AG10803 (cell line): ENCODE measurements around the gene GOLGA6D.
A peak's percentile ranks its signal among the peaks of the same experiment; 100 is the strongest.
"Not testable (repeated sequence)": the region's sequence is repeated elsewhere in the genome, so short reads cannot be mapped to it uniquely, and the experiment has no call there.

Source experiments
- DNase-seq: peaks from one replicate; pipeline ENCODE4 v3.0.0; 2010; ENCODE audit warnings: low read depth
- H3K4me3 ChIP-seq: 2 replicates; pipeline ENCODE4 v1.5.1; 2011; ENCODE audit warnings: mild to moderate bottlenecking, low read length, control low read depth
- CTCF ChIP-seq: conservative IDR thresholded peaks from 2 replicates; pipeline ENCODE4 v1.5.1; 2011; ENCODE audit warnings: mild to moderate bottlenecking, low read length, control low read depth, inconsistent platforms

GOLGA6D gene

DNA sequence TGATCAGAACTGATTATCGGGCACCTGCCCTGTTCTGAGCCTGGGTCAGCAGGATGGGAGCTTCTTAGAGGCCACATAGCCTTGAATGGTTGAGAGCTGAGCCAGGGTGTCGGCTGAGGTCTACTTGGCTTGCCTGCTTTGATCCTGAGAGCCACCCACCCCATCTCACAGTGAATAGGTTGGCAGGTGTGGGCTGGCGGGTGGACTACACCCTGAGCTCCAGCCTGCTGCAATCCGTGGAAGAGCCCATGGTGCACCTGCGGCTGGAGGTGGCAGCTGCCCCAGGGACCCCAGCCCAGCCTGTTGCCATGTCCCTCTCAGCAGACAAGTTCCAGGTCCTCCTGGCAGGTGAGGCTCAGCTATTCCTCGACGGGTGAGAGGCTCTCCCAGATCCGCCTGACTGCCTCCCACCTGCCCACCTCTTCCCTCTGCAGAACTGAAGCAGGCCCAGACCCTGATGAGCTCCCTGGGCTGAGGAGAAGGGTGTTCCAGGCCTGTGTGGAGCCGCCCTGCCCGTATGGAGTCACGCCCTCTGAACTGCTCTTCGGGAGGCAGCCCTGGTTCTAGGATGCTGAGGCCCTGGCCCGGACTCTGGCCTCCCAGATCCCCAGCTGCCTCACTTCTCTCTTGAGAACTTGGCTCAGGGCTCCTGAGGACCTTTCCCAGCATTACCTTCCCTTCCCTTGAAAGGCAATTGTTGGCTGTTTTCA, 57.1 kb downstream of the GOLGA6D start:
- no peak for TF ChIP-seq CTCF
- DNase-seq = no peak
- H3K4me3 ChIP-seq = no peak overlapping the region

DNA sequence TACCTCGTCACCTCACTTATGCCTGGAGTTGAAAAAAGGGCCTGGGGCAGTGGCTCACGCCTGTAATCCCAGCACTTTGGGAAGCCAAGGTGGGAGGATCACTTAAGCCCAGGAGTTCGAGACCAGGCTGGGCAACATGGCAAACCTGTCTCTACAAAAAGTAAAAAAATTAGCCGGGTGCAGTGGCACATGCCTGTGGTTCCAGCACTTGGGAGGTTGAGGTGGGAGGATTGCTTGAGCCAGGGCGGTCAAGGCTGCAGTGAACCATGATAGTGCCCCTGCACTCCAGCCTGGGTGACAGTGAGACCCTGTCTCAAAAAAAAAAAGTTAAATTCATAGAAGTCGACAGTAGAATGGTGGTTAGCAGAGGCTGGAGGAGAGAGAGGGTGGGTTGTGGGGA, 59.6 kb downstream of the GOLGA6D start:
- TF ChIP-seq CTCF = no peak
- DNase-seq = no peak
- no peak overlapping the region for H3K4me3 ChIP-seq

DNA sequence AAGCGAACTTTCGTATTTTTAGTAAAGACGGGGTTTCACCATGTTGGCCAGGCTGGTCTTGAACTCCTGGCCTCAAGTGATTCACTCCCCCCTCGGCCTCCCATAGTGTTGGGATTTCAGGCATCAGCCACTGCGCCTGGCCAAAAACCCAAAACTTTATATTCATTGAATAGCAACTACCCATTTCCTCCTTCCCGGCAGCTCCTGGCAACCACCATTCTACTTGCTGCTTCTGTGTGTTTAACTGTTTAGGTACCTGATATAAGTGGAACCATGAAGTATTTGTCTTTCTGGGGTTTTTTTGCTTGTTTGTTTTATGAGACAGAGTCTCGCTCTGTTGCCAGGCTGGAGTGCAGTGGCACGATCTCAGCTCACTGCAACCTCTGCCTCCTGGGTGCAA, 61.3 kb downstream of the GOLGA6D start:
- H3K4me3 ChIP-seq = not testable (repeated sequence)
- peak; percentile 17 for DNase-seq
